ENCODE data around the gene GXYLT2. TPM values are rescaled to one million over a fixed set of nuclear protein-coding genes. Genes with fewer than 3 reads are reported as not detected.

The GXYLT2 gene
- 36.4 and 43.1 TPM in 2 replicates for total RNA-seq
- polyA plus RNA-seq: 25.7 and 34.6 TPM in 2 replicates

DNA sequence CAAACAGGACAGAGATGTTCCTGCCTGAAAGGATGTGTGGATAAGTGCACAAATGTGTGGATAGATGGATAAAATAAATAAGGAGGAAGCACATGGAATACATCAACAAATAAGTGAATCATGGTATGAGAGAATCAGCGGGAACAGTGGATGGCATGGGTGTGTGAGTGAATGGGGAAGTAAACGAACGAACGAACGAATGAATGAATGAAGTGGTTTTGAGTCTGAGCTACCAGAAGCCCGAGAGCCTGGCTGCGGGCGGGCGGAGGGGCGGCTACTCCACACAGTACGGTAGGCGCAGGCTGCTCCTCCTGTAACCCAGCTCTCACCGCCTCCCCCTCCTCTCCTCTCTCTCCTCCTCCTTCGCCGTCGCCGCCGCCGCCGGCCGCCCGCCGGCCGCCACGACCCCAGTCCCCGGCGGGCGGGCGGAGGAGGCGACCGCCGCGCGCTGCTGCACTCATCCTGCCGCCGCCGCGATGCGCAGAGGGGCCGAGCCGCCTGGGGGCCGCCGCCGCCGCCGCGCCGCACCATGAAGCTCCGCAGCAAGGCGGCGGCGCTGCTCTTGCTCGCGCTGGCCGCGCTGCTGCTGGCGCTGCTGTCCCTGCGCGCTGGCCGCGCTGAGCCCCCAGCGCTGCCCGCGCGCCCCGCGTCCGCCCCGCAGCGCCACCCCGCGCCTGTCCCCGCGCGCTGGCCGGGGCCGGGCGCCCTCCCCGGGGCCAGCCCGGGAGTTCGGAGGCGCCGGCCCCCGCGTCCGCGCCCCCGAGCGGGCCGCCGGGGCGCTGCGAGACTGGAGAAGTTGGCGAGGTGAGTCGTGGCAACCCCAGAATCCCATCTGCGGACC is at the start of gene GXYLT2:
Gene GXYLT2 (plus strand): TSS at position 342 of the 841 bp plus-strand sequence. CDS start 188 bp downstream, at position 530.
- peak within 1 kb of the TSS; percentile 47 for H3K4me3 ChIP-seq
- H3K4me1 ChIP-seq (ENCODE audit: low read depth): peaks cover 39% of the 10 kb centered on the region
- peak; percentile 86 to 89 for DNase-seq (ENCODE audit: low read depth in 1 of 2, low spot score in 1 of 2)
- TF ChIP-seq, protein P1, sequence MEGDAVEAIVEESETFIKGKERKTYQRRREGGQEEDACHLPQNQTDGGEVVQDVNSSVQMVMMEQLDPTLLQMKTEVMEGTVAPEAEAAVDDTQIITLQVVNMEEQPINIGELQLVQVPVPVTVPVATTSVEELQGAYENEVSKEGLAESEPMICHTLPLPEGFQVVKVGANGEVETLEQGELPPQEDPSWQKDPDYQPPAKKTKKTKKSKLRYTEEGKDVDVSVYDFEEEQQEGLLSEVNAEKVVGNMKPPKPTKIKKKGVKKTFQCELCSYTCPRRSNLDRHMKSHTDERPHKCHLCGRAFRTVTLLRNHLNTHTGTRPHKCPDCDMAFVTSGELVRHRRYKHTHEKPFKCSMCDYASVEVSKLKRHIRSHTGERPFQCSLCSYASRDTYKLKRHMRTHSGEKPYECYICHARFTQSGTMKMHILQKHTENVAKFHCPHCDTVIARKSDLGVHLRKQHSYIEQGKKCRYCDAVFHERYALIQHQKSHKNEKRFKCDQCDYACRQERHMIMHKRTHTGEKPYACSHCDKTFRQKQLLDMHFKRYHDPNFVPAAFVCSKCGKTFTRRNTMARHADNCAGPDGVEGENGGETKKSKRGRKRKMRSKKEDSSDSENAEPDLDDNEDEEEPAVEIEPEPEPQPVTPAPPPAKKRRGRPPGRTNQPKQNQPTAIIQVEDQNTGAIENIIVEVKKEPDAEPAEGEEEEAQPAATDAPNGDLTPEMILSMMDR (IDR thresholded peaks at IDR 0.05; ENCODE audit: low read depth, low read length): peak; percentile 5
- no peaks in the 10 kb centered on the region for H3K27me3 ChIP-seq
- peak within 1 kb of the TSS; percentile 77 for H3K27ac ChIP-seq
- no peaks in the 10 kb centered on the region for H3K36me3 ChIP-seq
- H3K9me3 ChIP-seq (ENCODE audit: low read depth): no peaks in the 10 kb centered on the region

- peaks cover 23% of the 10 kb centered on the region for H3K36me3 ChIP-seq
- TF ChIP-seq, protein P1 (IDR thresholded peaks at IDR 0.05; ENCODE audit: low read depth, low read length): no peak
Observed at GRCh38 chr3:72839057-72839456, 48.8 kb upstream of the GXYLT2 start.

GRCh38 chr3:72844436-72844993 is 43.3 kb upstream of the GXYLT2 start:
- DNase-seq (ENCODE audit: low read depth in 1 of 2, low spot score in 1 of 2): peak in 1 of 2 donors; percentile 11
- peaks cover 4% of the 10 kb centered on the region for H3K4me1 ChIP-seq (ENCODE audit: low read depth)
- H3K36me3 ChIP-seq: peaks cover 18% of the 10 kb centered on the region
- H3K9me3 ChIP-seq (ENCODE audit: low read depth): no peaks in the 10 kb centered on the region
- H3K27me3 ChIP-seq: peaks cover 10% of the 10 kb centered on the region
- TF ChIP-seq, protein P1 (IDR thresholded peaks at IDR 0.05; ENCODE audit: low read depth, low read length): no peak
- H3K4me3 ChIP-seq: no peak overlapping the region
- H3K27ac ChIP-seq: no peak overlapping the region

More at GRCh38 chr3:72839057-72839456, 48.8 kb upstream of the GXYLT2 start:
- no peaks in the 10 kb centered on the region for H3K4me1 ChIP-seq (ENCODE audit: low read depth)
- no peak overlapping the region for H3K4me3 ChIP-seq
- H3K9me3 ChIP-seq (ENCODE audit: low read depth): no peaks in the 10 kb centered on the region
- no peaks in the 10 kb centered on the region for H3K27me3 ChIP-seq
- no peak overlapping the region for H3K27ac ChIP-seq
- no peak for DNase-seq (ENCODE audit: low read depth in 1 of 2, low spot score in 1 of 2)

DNA sequence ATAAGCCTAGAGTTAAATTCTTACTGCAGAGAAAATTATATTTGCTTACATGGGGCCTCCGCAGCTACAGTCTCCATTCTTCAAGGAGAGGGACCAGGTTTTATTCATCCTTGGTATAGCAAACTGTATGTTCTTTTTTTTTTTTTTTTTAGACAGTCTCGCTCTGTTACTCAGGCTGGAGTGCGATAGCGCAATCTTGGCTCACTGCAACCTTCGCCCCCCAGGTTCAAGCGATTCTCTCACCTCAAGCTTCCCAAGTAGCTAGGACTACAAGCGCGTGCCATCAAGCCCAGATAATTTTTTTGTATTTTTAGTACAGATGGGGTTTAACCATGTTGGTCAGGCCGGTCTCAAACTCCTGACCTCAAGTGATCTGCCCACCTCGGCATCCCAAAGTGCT is 41.7 kb upstream of the GXYLT2 start:
- peaks cover 11% of the 10 kb centered on the region for H3K36me3 ChIP-seq
- no peak overlapping the region for H3K27ac ChIP-seq
- H3K4me1 ChIP-seq (ENCODE audit: low read depth): peaks cover 4% of the 10 kb centered on the region
- H3K4me3 ChIP-seq: no peak overlapping the region
- DNase-seq (ENCODE audit: low read depth in 1 of 2, low spot score in 1 of 2): no peak
- TF ChIP-seq, protein P1 (IDR thresholded peaks at IDR 0.05; ENCODE audit: low read depth, low read length): no peak
- no peaks in the 10 kb centered on the region for H3K9me3 ChIP-seq (ENCODE audit: low read depth)
- H3K27me3 ChIP-seq: peaks cover 16% of the 10 kb centered on the region

GRCh38 chr3:72847282-72847681 is 40.6 kb upstream of the GXYLT2 start:
- Histone ChIP-seq H3K4me1 (ENCODE audit: low read depth) (peaks cover 4% of the 10 kb centered on the region), H3K27ac (peak overlapping the region; percentile 47), H3K4me3 (peak overlapping the region; percentile 53), H3K36me3 (peaks cover under 1% of the 10 kb centered on the region), H3K27me3 (peaks cover 16% of the 10 kb centered on the region), H3K9me3 (ENCODE audit: low read depth) (no peaks in the 10 kb centered on the region)
- TF ChIP-seq, protein P1 (IDR thresholded peaks at IDR 0.05; ENCODE audit: low read depth, low read length): no peak
- peak in 1 of 2 donors; percentile 10 for DNase-seq (ENCODE audit: low read depth in 1 of 2, low spot score in 1 of 2)
